Esophagus muscularis mucosa (tissue), 4 donors: Measurements from ENCODE around the gene COL4A1. TPM values are rescaled to one million over a fixed set of nuclear protein-coding genes. Genes with fewer than 3 reads are reported as not detected.

Experiments
- DNase-seq: peaks from one replicate; pipeline ENCODE4 v3.0.0-alpha.2; 2017; ENCODE audit errors: extremely low spot score
- H3K27ac ChIP-seq, 4 donors: fragments of 200-600 bp; sonication (generic); replicated peaks in 1 of 4; 1 replicate in 3 of 4; 2 replicates in 1 of 4; pipeline ENCODE4 v1.5.1; 2016 to 2019; ENCODE audit warnings: mild to moderate bottlenecking in 1 of 4
- H3K27me3 ChIP-seq, 4 donors: fragments of 200-600 bp; sonication (generic); one replicate each; pipeline versions ENCODE4 v1.5.1 to v1.6.0; 2016 to 2019
- H3K36me3 ChIP-seq, 4 donors: fragments of 200-600 bp; sonication (generic); one replicate each; pipeline ENCODE4 v1.5.1; 2016 to 2019
- H3K4me1 ChIP-seq, 4 donors: fragments of 200-600 bp; sonication (generic); one replicate each; pipeline ENCODE4 v1.5.1; 2016 to 2019
- H3K4me3 ChIP-seq, 4 donors: fragments of 200-600 bp; sonication (generic); 1 replicate in 2 of 4; 2 replicates in 2 of 4; pipeline ENCODE4 v1.5.1; 2016 to 2019; ENCODE audit warnings: mild to moderate bottlenecking in 4 of 4, moderate library complexity in 1 of 4
- H3K9me3 ChIP-seq, 4 donors: fragments of 200-600 bp; sonication (generic); 1 replicate in 3 of 4; 2 replicates in 1 of 4; pipeline ENCODE4 v1.5.1; 2016 to 2019
- CTCF ChIP-seq, 3 experiments: fragments of 200-600 bp in 2 of 3; fragments of 450-650 bp in 1 of 3; sonication (generic) in 2 of 3; IDR thresholded peaks; one replicate each; pipeline ENCODE4 v1.5.1; 2017 to 2019; ENCODE audit warnings: antibody characterized with exemption in 3 of 3, mild to moderate bottlenecking in 2 of 3, moderate library complexity in 1 of 3
- EP300 ChIP-seq: sonication (generic); formaldehyde crosslinking; IDR thresholded peaks from one replicate; pipeline ENCODE4 v1.6.1; 2017; ENCODE audit warnings: antibody characterized with exemption
- POLR2A ChIP-seq: fragments of 450-650 bp; IDR thresholded peaks from one replicate; pipeline ENCODE4 v1.6.1; 2017; ENCODE audit warnings: antibody characterized with exemption, moderate library complexity, mild to moderate bottlenecking, low read depth
- POLR2AphosphoS5 ChIP-seq, 2 donors: sonication (generic); formaldehyde crosslinking; IDR thresholded peaks; one replicate each; pipeline ENCODE4 v1.6.1; 2017; ENCODE audit warnings: antibody characterized with exemption in 2 of 2
- WGBS: methylation state at CpG from one replicate; pipeline ENCODE4 v1.1.5; 2018; 5-methylcytosine and 5-hydroxymethylcytosine counted together
- intact Hi-C: fragments of 100-400 bp; cut with DNase I; formaldehyde crosslinking; loops from one replicate; pipeline ENCODE4 v1.15.1; 2023
- total RNA-seq, 4 donors: library from RNA; depleted of rRNA; stranded (reverse); fragments of >200 nt; gene quantifications; one replicate each; pipeline versions ENCODE4 v1.1.0 to v1.2.1, GENCODE V29; 2016

The COL4A1 gene
- total RNA-seq, 4 donors from 2014 or later, result 328 to 578 (median 405) TPM

- H3K4me1 ChIP-seq, result peaks cover 74 to 83% (median 78%) of the 10 kb centered on the region in 4 donors
- 54% methylated on average over 5 of the region's 5 CpGs for WGBS
- H3K27ac ChIP-seq, result peak overlapping the region; percentile 74 to 86 (median 83)
- peak; percentile 53 for DNase-seq
- H3K9me3 ChIP-seq, result no peaks in the 10 kb centered on the region
- TF ChIP-seq POLR2A (no peak), CTCF (IDR thresholded peaks at IDR 0.05) (no peak), EP300 (no peak), POLR2AphosphoS5 (IDR thresholded peaks at IDR 0.05) (no peak)
- no peak overlapping the region for H3K4me3 ChIP-seq
- intact Hi-C loops, result no loop called here
- no peaks in the 10 kb centered on the region for H3K27me3 ChIP-seq
- H3K36me3 ChIP-seq, result peaks cover 0 to 26% (median 17%) of the 10 kb centered on the region in 4 donors
These were observed 67.5 kb downstream of the COL4A1 start for GRCh38 chr13:110239280-110240125.

GRCh38 chr13:110238818-110239195 is 68.2 kb downstream of the COL4A1 start:
- H3K9me3 ChIP-seq, result no peaks in the 10 kb centered on the region
- DNase-seq, result peak; percentile 77
- peak overlapping the region; percentile 74 to 86 (median 83) for H3K27ac ChIP-seq
- H3K27me3 ChIP-seq, result no peaks in the 10 kb centered on the region
- peak; percentile 27 to 44 for TF ChIP-seq POLR2AphosphoS5 (IDR thresholded peaks at IDR 0.05)
- TF ChIP-seq POLR2A, result no peak
- H3K4me1 ChIP-seq, result peaks cover 74 to 83% (median 78%) of the 10 kb centered on the region in 4 donors
- intact Hi-C loops, result no loop called here
- WGBS, result 36% methylated on average over 1 of the region's 1 CpG
- no peak overlapping the region for H3K4me3 ChIP-seq
- peaks cover 0 to 26% (median 17%) of the 10 kb centered on the region in 4 donors for H3K36me3 ChIP-seq

- H3K27me3 ChIP-seq, result no peaks in the 10 kb centered on the region
- H3K4me3 ChIP-seq, result no peak overlapping the region
- peaks cover 74 to 83% (median 77%) of the 10 kb centered on the region in 4 donors for H3K4me1 ChIP-seq
- H3K9me3 ChIP-seq, result no peaks in the 10 kb centered on the region
- 44% methylated on average over 5 of the region's 5 CpGs for WGBS
- DNase-seq, result peak; percentile 26
- TF ChIP-seq POLR2AphosphoS5 (IDR thresholded peaks at IDR 0.05), result no peak
- TF ChIP-seq CTCF (IDR thresholded peaks at IDR 0.05), result no peak
- TF ChIP-seq POLR2A, result no peak
- TF ChIP-seq EP300, result no peak
- H3K36me3 ChIP-seq, result peaks cover 0 to 26% (median 17%) of the 10 kb centered on the region in 4 donors
- intact Hi-C loops, result no loop called here
- peak overlapping the region; percentile 74 to 86 (median 83) for H3K27ac ChIP-seq
These were observed 68.8 kb downstream of the COL4A1 start for GRCh38 chr13:110237875-110238817.

GRCh38 chr13:110236831-110237261 is 70.1 kb downstream of the COL4A1 start:
- intact Hi-C loops, result no loop called here
- Histone ChIP-seq H3K9me3 (no peaks in the 10 kb centered on the region), H3K4me3 (no peak overlapping the region), H3K27ac (peak overlapping the region; percentile 74 to 86 (median 83)), H3K4me1 (peaks cover 78 to 85% (median 81%) of the 10 kb centered on the region in 4 donors), H3K27me3 (no peaks in the 10 kb centered on the region), H3K36me3 (peaks cover 0 to 23% (median 16%) of the 10 kb centered on the region in 4 donors)
- peak in 1 of 2 donors; percentile 26 for TF ChIP-seq POLR2AphosphoS5 (IDR thresholded peaks at IDR 0.05)
- TF ChIP-seq CTCF (IDR thresholded peaks at IDR 0.05), result no peak
- no peak for TF ChIP-seq POLR2A
- WGBS, result 47% methylated on average over 8 of the region's 11 CpGs
- peak; percentile 91 for DNase-seq

GRCh38 chr13:110236431-110236830 is 70.5 kb downstream of the COL4A1 start:
- Histone ChIP-seq H3K27ac (peak overlapping the region; percentile 74 to 86 (median 83)), H3K4me3 (no peak overlapping the region), H3K9me3 (no peaks in the 10 kb centered on the region), H3K4me1 (peaks cover 82 to 89% (median 85%) of the 10 kb centered on the region in 4 donors), H3K36me3 (peaks cover 0 to 19% (median 14%) of the 10 kb centered on the region in 4 donors), H3K27me3 (no peaks in the 10 kb centered on the region)
- DNase-seq, result peak; percentile 53
- 76% methylated on average over 10 of the region's 10 CpGs for WGBS
- peak in 1 of 2 donors; percentile 20 for TF ChIP-seq POLR2AphosphoS5 (IDR thresholded peaks at IDR 0.05)
- no peak for TF ChIP-seq POLR2A
- TF ChIP-seq EP300, result no peak
- TF ChIP-seq CTCF (IDR thresholded peaks at IDR 0.05), result no peak
- intact Hi-C loops, result no loop called here
